ENCODE measurements around the gene ATG4C. TPM values are rescaled to one million over a fixed set of nuclear protein-coding genes. Genes with fewer than 3 reads are reported as not detected.
"Not testable (repeated sequence)": the region's sequence is repeated elsewhere in the genome, so short reads cannot be mapped to it uniquely, and the experiment has no call there.

ATG4C gene
- total RNA-seq, 1 donor from 2014 or later: 14.0 TPM

DNA sequence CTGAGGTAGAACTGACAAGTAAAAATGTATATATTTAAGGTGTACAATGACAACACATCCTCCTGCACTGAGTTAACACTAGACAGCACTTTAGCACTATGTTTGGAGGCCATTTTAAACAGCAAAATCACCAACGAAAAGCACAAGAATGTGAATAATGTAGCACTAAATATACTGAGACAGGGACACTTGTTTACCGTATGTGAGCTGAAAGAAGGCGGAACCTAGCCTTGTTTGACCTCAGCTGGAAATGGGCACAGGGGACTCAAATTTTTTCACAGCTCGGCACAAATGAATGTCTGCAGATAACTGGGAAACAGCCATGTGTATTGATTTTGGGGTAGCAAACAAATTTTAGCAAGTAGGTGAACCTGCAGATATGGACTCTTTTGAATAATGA lies 18.0 kb upstream of the ATG4C start:
- no peak overlapping the region for H3K27ac ChIP-seq
- no peak overlapping the region for H3K4me3 ChIP-seq
- TF ChIP-seq, protein P1, sequence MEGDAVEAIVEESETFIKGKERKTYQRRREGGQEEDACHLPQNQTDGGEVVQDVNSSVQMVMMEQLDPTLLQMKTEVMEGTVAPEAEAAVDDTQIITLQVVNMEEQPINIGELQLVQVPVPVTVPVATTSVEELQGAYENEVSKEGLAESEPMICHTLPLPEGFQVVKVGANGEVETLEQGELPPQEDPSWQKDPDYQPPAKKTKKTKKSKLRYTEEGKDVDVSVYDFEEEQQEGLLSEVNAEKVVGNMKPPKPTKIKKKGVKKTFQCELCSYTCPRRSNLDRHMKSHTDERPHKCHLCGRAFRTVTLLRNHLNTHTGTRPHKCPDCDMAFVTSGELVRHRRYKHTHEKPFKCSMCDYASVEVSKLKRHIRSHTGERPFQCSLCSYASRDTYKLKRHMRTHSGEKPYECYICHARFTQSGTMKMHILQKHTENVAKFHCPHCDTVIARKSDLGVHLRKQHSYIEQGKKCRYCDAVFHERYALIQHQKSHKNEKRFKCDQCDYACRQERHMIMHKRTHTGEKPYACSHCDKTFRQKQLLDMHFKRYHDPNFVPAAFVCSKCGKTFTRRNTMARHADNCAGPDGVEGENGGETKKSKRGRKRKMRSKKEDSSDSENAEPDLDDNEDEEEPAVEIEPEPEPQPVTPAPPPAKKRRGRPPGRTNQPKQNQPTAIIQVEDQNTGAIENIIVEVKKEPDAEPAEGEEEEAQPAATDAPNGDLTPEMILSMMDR (IDR thresholded peaks at IDR 0.05): no peak

DNA sequence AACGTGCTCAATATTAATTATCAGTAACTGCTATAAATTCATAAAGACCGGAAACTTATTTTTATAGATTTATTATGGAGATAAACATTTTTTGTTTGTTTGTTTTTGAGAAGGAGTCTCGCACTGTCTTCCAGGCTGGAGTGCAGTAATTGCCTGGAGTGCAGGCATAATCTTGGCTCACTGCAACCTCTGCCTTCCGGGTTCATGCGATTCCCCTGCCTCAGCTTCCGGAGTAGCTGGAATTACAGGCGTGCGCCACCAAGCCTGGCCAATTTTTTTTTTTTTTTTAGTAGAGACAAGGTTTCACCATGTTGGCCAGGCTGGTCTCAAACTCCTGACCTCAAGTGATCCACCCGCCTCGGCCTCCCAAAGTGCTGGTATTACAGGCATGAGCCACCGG lies 15.4 kb upstream of the ATG4C start:
- H3K4me1 ChIP-seq; H3K36me3 ChIP-seq; H3K27me3 ChIP-seq (ENCODE audit: low read depth); H3K9me3 ChIP-seq; DNase-seq; H3K27ac ChIP-seq; ATAC-seq; intact Hi-C loops (cut with DNase I); H3K4me3 ChIP-seq: not testable (repeated sequence)

More for the DNA sequence above, 18.0 kb upstream of the ATG4C start:
- ATAC-seq: no peak
- intact Hi-C loops (cut with DNase I): no loop called here
- no peaks in the 10 kb centered on the region for H3K36me3 ChIP-seq
- DNase-seq: no peak
- no peaks in the 10 kb centered on the region for H3K9me3 ChIP-seq
- H3K27me3 ChIP-seq (ENCODE audit: low read depth): no peaks in the 10 kb centered on the region
- H3K4me1 ChIP-seq: no peaks in the 10 kb centered on the region

DNA sequence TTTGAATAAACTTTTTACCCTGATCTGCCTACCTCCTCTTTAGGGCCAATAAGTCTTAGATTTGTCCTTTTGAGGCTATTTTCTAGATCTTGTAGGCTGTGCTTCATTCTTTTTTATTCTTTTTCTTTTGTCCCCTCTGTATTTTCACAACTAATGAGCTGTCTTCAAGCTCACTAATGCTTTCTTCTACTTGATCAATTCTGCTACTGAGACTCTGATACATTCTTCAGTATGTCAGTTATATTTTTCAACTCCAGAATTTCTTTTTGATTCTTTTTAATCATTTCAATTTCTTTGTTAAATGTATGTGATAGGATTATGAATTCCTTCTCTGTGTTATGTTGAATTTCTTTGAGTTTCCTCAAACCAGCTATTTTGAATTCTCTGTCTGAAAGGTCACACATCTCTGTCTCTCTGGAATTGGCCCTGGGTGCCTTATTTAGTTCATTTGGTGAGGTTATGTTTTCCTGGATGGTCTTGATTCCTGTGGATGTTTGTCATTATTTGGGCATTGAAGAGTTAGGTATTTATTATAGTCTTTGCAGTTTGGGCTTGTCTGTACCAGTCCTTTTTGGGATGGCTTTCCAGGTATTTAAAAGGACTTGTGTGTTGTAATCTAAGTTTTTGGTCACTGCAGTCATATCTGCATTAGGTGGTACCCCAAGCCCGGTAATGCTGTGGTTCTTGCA lies 11.2 kb upstream of the ATG4C start:
- H3K36me3 ChIP-seq: no peaks in the 10 kb centered on the region
- H3K27me3 ChIP-seq (ENCODE audit: low read depth): no peaks in the 10 kb centered on the region
- H3K27ac ChIP-seq: no peak overlapping the region
- intact Hi-C loops (cut with DNase I): no loop called here
- H3K4me3 ChIP-seq: no peak overlapping the region
- no peaks in the 10 kb centered on the region for H3K4me1 ChIP-seq
- DNase-seq: no peak
- H3K9me3 ChIP-seq: no peaks in the 10 kb centered on the region
- no peak for ATAC-seq
- TF ChIP-seq, protein P1 (IDR thresholded peaks at IDR 0.05): no peak

DNA sequence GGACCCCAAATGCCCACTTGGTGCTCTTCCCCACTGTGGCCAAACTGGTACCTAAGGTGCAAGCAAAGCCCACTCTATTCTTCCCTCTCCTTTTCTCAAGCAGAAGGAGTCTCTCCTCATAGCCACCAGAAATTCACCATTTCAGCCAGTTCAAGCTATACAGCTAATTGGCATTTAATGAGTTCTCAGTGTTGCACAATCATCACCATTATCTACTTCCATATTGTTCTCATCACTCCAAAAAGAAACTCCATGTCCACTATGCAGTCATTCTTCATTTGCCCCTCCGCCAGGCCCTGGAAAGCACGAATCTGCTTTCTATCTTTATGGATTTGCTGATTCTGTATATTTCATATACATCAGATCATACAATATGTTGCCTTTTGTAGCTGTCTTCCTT lies 9.9 kb upstream of the ATG4C start:
- no peak overlapping the region for H3K27ac ChIP-seq
- no peaks in the 10 kb centered on the region for H3K4me1 ChIP-seq
- H3K9me3 ChIP-seq: no peaks in the 10 kb centered on the region
- TF ChIP-seq, protein P1 (IDR thresholded peaks at IDR 0.05): no peak
- H3K27me3 ChIP-seq (ENCODE audit: low read depth): no peaks in the 10 kb centered on the region
- no peak overlapping the region for H3K4me3 ChIP-seq
- intact Hi-C loops (cut with DNase I): no loop called here
- ATAC-seq (no peak), DNase-seq (no peak)
- no peaks in the 10 kb centered on the region for H3K36me3 ChIP-seq

DNA sequence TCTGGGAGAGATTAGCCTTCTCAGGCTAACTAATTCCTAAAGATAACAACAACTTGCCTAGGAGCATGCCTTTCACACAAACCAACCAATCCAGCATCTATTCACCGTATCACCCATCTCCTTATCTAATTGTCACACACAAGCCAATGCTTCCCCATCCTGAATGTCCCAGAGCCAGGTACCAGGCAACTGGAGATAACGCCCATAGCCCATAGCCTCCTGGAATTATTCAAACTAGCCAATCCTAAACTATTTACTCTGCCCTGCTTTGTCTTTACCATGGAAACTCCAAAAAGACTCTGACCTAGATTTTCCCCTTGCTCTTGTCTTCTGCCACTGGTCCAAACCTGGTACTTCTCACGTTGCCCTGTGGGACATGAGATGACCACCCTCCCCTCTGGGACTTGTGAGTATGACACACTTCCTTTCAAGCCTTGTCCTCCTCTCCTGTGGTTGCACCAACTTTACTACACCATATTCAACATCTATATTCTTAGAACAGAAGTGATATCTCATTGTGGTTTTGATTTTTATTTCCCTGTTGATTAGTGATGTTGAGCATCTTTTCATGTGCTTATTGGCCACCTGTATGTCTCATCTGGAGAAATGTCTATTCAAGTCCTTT lies 8.8 kb upstream of the ATG4C start:
- ATAC-seq (no peak), DNase-seq (no peak)
- no peaks in the 10 kb centered on the region for H3K4me1 ChIP-seq
- no peaks in the 10 kb centered on the region for H3K9me3 ChIP-seq
- H3K36me3 ChIP-seq: no peaks in the 10 kb centered on the region
- H3K27ac ChIP-seq: no peak overlapping the region
- no peak overlapping the region for H3K4me3 ChIP-seq
- TF ChIP-seq, protein P1 (IDR thresholded peaks at IDR 0.05): no peak
- intact Hi-C loops (cut with DNase I): no loop called here
- H3K27me3 ChIP-seq (ENCODE audit: low read depth): no peaks in the 10 kb centered on the region

DNA sequence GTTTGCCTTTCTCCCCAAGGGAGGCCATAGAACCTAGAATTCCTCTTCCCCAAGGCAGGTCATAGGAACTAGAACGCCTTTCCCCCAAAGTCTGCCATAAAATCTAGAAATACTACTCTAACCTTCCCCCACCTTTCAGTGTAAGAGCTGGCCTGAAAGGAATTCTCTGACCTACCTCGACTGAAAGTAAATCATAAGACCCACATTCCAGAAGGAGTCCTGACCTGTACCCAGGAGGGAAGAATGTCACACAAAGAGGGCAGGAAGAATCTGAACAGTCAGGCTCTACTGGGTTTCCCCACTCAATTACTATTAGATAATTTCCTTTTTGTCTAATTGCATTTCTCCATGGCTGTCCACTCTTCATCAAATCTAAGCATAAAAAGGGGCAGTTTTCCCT lies 5.7 kb upstream of the ATG4C start:
- Histone ChIP-seq H3K4me3 (no peak overlapping the region), H3K36me3 (no peaks in the 10 kb centered on the region), H3K27me3 (ENCODE audit: low read depth) (no peaks in the 10 kb centered on the region), H3K4me1 (no peaks in the 10 kb centered on the region), H3K27ac (no peak overlapping the region), H3K9me3 (no peaks in the 10 kb centered on the region)
- intact Hi-C loops (cut with DNase I): no loop called here
- TF ChIP-seq, protein P1 (IDR thresholded peaks at IDR 0.05): no peak
- ATAC-seq: no peak
- no peak for DNase-seq

Data from lower lobe of right lung (tissue), 2 donors.